PC-9 (cell line): Measurements from ENCODE around the gene VOPP1. TPM values are rescaled to one million over a fixed set of nuclear protein-coding genes. Genes with fewer than 3 reads are reported as not detected.

ENCODE experiments used
- BruUV-seq: library from RNA; stranded (reverse); fragments of 400-500 nt; replicated peaks from 2 replicates; lab custom pipeline; 2021; lab: Mats Ljungman, UMichigan
- CTCF ChIA-PET: fragments of 300-600 bp; sonication (Branson Sonifier 250); formaldehyde crosslinking; loops from one replicate; lab custom pipeline; 2022; ENCODE audit warnings: antibody characterized with exemption; lab: Charles Lee
- POLR2A ChIA-PET: fragments of 300-600 bp; sonication (Branson Sonifier 250); formaldehyde crosslinking; loops from one replicate; lab custom pipeline; 2022; ENCODE audit warnings: antibody characterized with exemption; ENCODE audit not compliant: unreplicated experiment; lab: Charles Lee
- DNase-seq, 2 experiments: peaks; one replicate each; pipeline versions ENCODE4 v3.0.0 to v3.0.0-alpha.2; 2015 to 2022; ENCODE audit warnings: mixed read lengths in 1 of 2
- H2AFZ ChIP-seq: fragments of 200-600 bp; sonication (generic); 2 replicates; pipeline ENCODE4 v1.8.1; 2017; ENCODE audit warnings: antibody characterized with exemption
- H3F3A ChIP-seq: fragments of 200-600 bp; sonication (generic); 2 replicates; pipeline ENCODE4 v1.8.1; 2017; ENCODE audit warnings: antibody characterized with exemption, mild to moderate bottlenecking, low read depth; ENCODE audit not compliant: insufficient read depth
- H3K27ac ChIP-seq: fragments of 200-600 bp; sonication (generic); 2 replicates; pipeline ENCODE4 v1.6.1; 2016; ENCODE audit warnings: mixed run types
- H3K27me3 ChIP-seq: fragments of 200-600 bp; sonication (generic); 2 replicates; pipeline ENCODE4 v1.6.1; 2016; ENCODE audit warnings: low read depth, mixed run types; ENCODE audit not compliant: insufficient read depth
- H3K36me3 ChIP-seq: fragments of 200-600 bp; sonication (generic); 2 replicates; pipeline ENCODE4 v1.6.1; 2016; ENCODE audit warnings: low read depth, mixed run types
- H3K4me1 ChIP-seq: fragments of 200-600 bp; sonication (generic); replicated peaks from 2 replicates; pipeline ENCODE4 v1.6.1; 2016; ENCODE audit warnings: mixed run types; ENCODE audit not compliant: insufficient read depth
- H3K4me2 ChIP-seq: fragments of 200-600 bp; sonication (generic); 2 replicates; pipeline ENCODE4 v1.6.1; 2017; ENCODE audit warnings: mixed run types
- H3K4me3 ChIP-seq: fragments of 200-600 bp; sonication (generic); 2 replicates; pipeline ENCODE4 v1.6.1; 2016; ENCODE audit warnings: mixed run types
- H3K79me2 ChIP-seq: fragments of 200-600 bp; sonication (generic); 2 replicates; pipeline ENCODE4 v1.6.1; 2017; ENCODE audit warnings: low read depth, mixed run types
- H3K9me2 ChIP-seq: fragments of 200-600 bp; sonication (generic); 2 replicates; pipeline ENCODE4 v1.8.1; 2017; ENCODE audit warnings: mild to moderate bottlenecking; ENCODE audit not compliant: insufficient read depth
- H3K9me3 ChIP-seq: fragments of 200-600 bp; sonication (generic); 2 replicates; pipeline ENCODE4 v1.8.1; 2016; ENCODE audit warnings: low read depth; ENCODE audit not compliant: insufficient read depth
- H4K20me1 ChIP-seq: fragments of 200-600 bp; sonication (generic); 2 replicates; pipeline ENCODE4 v1.8.1; 2017; ENCODE audit not compliant: insufficient read depth
- CTCF ChIP-seq: fragments of 200-600 bp; sonication (generic); conservative IDR thresholded peaks from 2 replicates; pipeline ENCODE4 v1.6.1; 2017; ENCODE audit warnings: mixed run types, antibody characterized with exemption, mild to moderate bottlenecking, moderate library complexity
- EZH2 ChIP-seq: fragments of 200-600 bp; sonication (generic); IDR thresholded peaks from 2 replicates; pipeline ENCODE4 v1.8.0; 2017; ENCODE audit warnings: antibody characterized with exemption, low read depth
- intact Hi-C: fragments of 100-400 bp; cut with micrococcal nuclease; formaldehyde crosslinking; loops from one replicate; pipeline ENCODE4 v1.10.0; 2022; ENCODE audit not compliant: unreplicated experiment
- total RNA-seq: library from RNA; stranded (reverse); gene quantifications from 2 replicates; pipeline ENCODE4 v1.2.3, GENCODE V29; 2021

Gene VOPP1
- total RNA-seq, 1 experiment from 2014 or later, result 207 TPM

DNA sequence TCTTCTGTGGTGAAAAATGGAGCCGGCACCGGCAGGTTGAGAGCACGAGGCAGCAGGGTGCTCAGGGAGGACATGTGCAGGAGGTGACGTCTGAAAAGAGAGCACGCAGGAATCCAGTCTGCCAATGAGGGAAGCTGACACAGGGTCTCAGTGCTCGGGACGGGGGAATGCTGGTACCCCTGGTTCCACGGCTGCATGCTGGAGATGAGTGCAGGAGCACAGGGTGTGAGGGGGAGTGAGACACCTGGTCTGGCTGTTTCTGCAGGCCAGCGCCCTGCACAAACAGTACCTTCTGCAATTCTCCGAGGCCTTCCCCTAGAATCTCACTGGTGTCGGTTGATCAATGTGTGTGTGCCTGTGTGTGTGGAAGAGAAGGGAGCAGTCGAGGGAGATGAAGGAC, 72.7 kb downstream of the VOPP1 start:
- no peak overlapping the region for H2AFZ ChIP-seq

GRCh38 chr7:55498770-55499169, 73.5 kb downstream of the VOPP1 start:
- Histone ChIP-seq H3K9me2 (no peaks in the 10 kb centered on the region), H3K9me3 (no peaks in the 10 kb centered on the region), H3K27ac (no peak overlapping the region), H3K4me1 (no peaks in the 10 kb centered on the region), H3K27me3 (no peaks in the 10 kb centered on the region), H3K36me3 (peaks cover 11% of the 10 kb centered on the region; the same call in 1 of the 2 replicates), H3F3A (no peaks in the 10 kb centered on the region; the same call in 1 of the 2 replicates), H3K4me3 (no peak overlapping the region), H3K4me2 (no peak overlapping the region), H3K79me2 (peaks cover 45% of the 10 kb centered on the region), H4K20me1 (peaks cover 29% of the 10 kb centered on the region; the same call in 1 of the 2 replicates), H2AFZ (no peak overlapping the region)
- no TSS peak for BruUV-seq
- intact Hi-C loops, result no loop called here
- POLR2A ChIA-PET, result no interaction called here
- CTCF ChIA-PET, result no interaction called here
- DNase-seq, result no peak
- no peak for TF ChIP-seq CTCF
- TF ChIP-seq EZH2, result no peak

More for the DNA sequence above, 72.7 kb downstream of the VOPP1 start:
- intact Hi-C loops, result no loop called here
- no peaks in the 10 kb centered on the region for H3K9me2 ChIP-seq
- ChIA-PET POLR2A (no interaction called here), CTCF (no interaction called here)
- H3K4me1 ChIP-seq, result peaks cover 6% of the 10 kb centered on the region
- no peak overlapping the region for H3K4me2 ChIP-seq
- BruUV-seq, result no TSS peak
- no peak for DNase-seq
- H4K20me1 ChIP-seq, result peaks cover 30% of the 10 kb centered on the region; the same call in 1 of the 2 replicates
- no peak overlapping the region for H3K4me3 ChIP-seq
- peaks cover 8% of the 10 kb centered on the region; the same call in 1 of the 2 replicates for H3F3A ChIP-seq
- peaks cover 52% of the 10 kb centered on the region for H3K79me2 ChIP-seq
- TF ChIP-seq EZH2 (no peak), CTCF (no peak)
- H3K27ac ChIP-seq, result no peak overlapping the region
- H3K36me3 ChIP-seq, result peaks cover 11% of the 10 kb centered on the region; the same call in 1 of the 2 replicates
- no peaks in the 10 kb centered on the region for H3K27me3 ChIP-seq
- no peaks in the 10 kb centered on the region for H3K9me3 ChIP-seq

DNA sequence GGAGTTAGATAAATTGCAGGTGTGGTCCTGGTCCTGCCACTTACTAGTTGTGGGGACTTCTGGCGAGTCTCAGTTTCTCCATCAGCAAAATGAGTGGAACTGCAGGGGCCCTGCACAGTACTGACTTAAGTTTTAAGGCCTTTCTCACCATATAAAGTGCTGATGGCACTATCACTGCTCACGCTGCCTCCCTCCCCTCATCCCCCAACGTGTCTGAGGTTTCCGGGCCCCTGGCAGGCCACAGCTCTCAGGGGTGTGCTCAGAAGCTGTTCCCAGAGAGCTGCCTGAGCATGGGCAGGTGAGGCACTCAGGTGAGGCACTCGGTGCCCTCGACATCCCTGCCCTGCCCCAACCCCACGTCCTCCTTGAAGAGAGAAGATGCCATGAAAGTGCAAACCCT, 74.2 kb downstream of the VOPP1 start:
- no TSS peak for BruUV-seq
- TF ChIP-seq CTCF, result no peak
- ChIA-PET POLR2A (no interaction called here), CTCF (no interaction called here)
- no peak overlapping the region for H3K27ac ChIP-seq
- H3K9me2 ChIP-seq, result no peaks in the 10 kb centered on the region
- H3F3A ChIP-seq, result no peaks in the 10 kb centered on the region
- peaks cover 13% of the 10 kb centered on the region for H3K36me3 ChIP-seq
- H2AFZ ChIP-seq, result no peak overlapping the region
- H4K20me1 ChIP-seq, result peaks cover 29% of the 10 kb centered on the region; the same call in 1 of the 2 replicates
- intact Hi-C loops, result no loop called here
- no peaks in the 10 kb centered on the region for H3K4me1 ChIP-seq
- DNase-seq, result no peak
- peaks cover 38% of the 10 kb centered on the region for H3K79me2 ChIP-seq
- no peak overlapping the region for H3K4me2 ChIP-seq
- no peaks in the 10 kb centered on the region for H3K27me3 ChIP-seq
- no peak overlapping the region for H3K4me3 ChIP-seq
- no peaks in the 10 kb centered on the region for H3K9me3 ChIP-seq
